HepG2 (cell line): ENCODE measurements around the gene CCDC77. TPM values are rescaled to one million over a fixed set of nuclear protein-coding genes. Genes with fewer than 3 reads are reported as not detected.

Experiments
- ATAC-seq: fragments of 200-7000 bp; cut with Tn5 transposase; 3 replicates; pipeline ENCODE4 v1.9.1; 2020; ENCODE audit warnings: mild to moderate bottlenecking, moderate library complexity
- BruUV-seq: library from RNA; stranded (reverse); fragments of 400-500 nt; replicated peaks from 2 replicates; lab custom pipeline; 2021; lab: Mats Ljungman, UMichigan
- CTCF ChIA-PET: fragments of 300-600 bp; formaldehyde crosslinking; extraction: SDS; loops from one replicate; lab custom pipeline; 2021; ENCODE audit warnings: low total read pairs, inconsistent platforms, low intra/inter-chr PET ratio; lab: Yijun Ruan, JAX
- POLR2A ChIA-PET: fragments of 350-600 bp; sonication (Branson Sonifier 250); formaldehyde crosslinking; loops from one replicate; lab custom pipeline; 2020; ENCODE audit warnings: antibody characterized with exemption, inconsistent platforms; lab: Yijun Ruan, JAX
- DNase-seq: peaks from one replicate; pipeline ENCODE4 v3.0.0-alpha.2; 2015; ENCODE audit warnings: low spot score
- FAIRE-seq: peaks from 3 replicates; lab custom pipeline; 2011; peaks lifted over from hg19 to GRCh38; lab: Jason Lieb, UNC
- H2AFZ ChIP-seq: one replicate; pipeline ENCODE4 v1.6.1; 2011; ENCODE audit warnings: low read length, inconsistent platforms
- H3K27ac ChIP-seq: fragments of 300-600 bp; 3 replicates; pipeline ENCODE4 v1.8.0; 2011; ENCODE audit warnings: mixed run types, mild to moderate bottlenecking, mixed read lengths, low read length, inconsistent platforms; ENCODE audit not compliant: insufficient read depth; ENCODE audit errors: extremely low read length
- H3K27me3 ChIP-seq, 2 experiments: fragments of 200-600 bp in 1 of 2; 2 replicates in 1 of 2; 3 replicates in 1 of 2; pipeline versions ENCODE4 v1.6.0 to v1.8.0; 2011; ENCODE audit warnings: low read length in 2 of 2, mild to moderate bottlenecking in 2 of 2, moderate library complexity in 2 of 2, inconsistent platforms in 1 of 2; ENCODE audit not compliant: insufficient read depth in 2 of 2, control insufficient read depth in 1 of 2
- H3K36me3 ChIP-seq, 2 experiments: fragments of 200-600 bp in 1 of 2; replicated peaks in 1 of 2; 2 replicates in 1 of 2; 3 replicates in 1 of 2; pipeline versions ENCODE4 v1.5.1 to v1.8.0; 2011; ENCODE audit warnings: low read length in 2 of 2, inconsistent platforms in 1 of 2; ENCODE audit not compliant: insufficient read depth in 2 of 2, control insufficient read depth in 1 of 2
- H3K4me1 ChIP-seq: 2 replicates; pipeline ENCODE4 v1.5.1; 2012; ENCODE audit warnings: low read length, inconsistent platforms; ENCODE audit not compliant: insufficient read depth
- H3K4me2 ChIP-seq: 2 replicates; pipeline ENCODE4 v1.6.0; 2011; ENCODE audit warnings: low read depth, low read length, inconsistent platforms
- H3K4me3 ChIP-seq, 3 experiments: fragments of 200-600 bp in 1 of 3; sonication (generic), shearing (Covaris generic) in 1 of 3; replicated peaks in 1 of 3; 2 replicates each; pipeline ENCODE4 v1.5.1; 2011 to 2016; ENCODE audit warnings: low read length in 3 of 3, inconsistent platforms in 2 of 3, low read depth in 2 of 3, mild to moderate bottlenecking in 2 of 3, control low read depth in 1 of 3, mixed read lengths in 1 of 3; ENCODE audit not compliant: insufficient read depth in 1 of 3
- H3K79me2 ChIP-seq: one replicate; pipeline ENCODE4 v1.6.1; 2011; ENCODE audit warnings: low read length, inconsistent platforms; ENCODE audit not compliant: insufficient read depth
- H3K9ac ChIP-seq: 2 replicates; pipeline ENCODE4 v1.6.0; 2011; ENCODE audit warnings: mild to moderate bottlenecking, low read depth, low read length, inconsistent platforms; ENCODE audit not compliant: insufficient read depth
- H3K9me3 ChIP-seq: 2 replicates; pipeline ENCODE4 v1.5.1; 2012; ENCODE audit warnings: mild to moderate bottlenecking, low read length
- H4K20me1 ChIP-seq: 2 replicates; pipeline ENCODE4 v1.6.0; 2011; ENCODE audit warnings: inconsistent platforms, mild to moderate bottlenecking, low read length, moderate library complexity; ENCODE audit not compliant: insufficient read depth
- ATRX ChIP-seq: sonication (generic); formaldehyde crosslinking; IDR thresholded peaks from 2 replicates; pipeline ENCODE4 v1.4.0; 2020; ENCODE audit warnings: missing genetic modification reagents, borderline replicate concordance
- FOXK2 ChIP-seq: fragments of 450-650 bp; IDR thresholded peaks from 2 replicates; pipeline ENCODE4 v1.6.1; 2016
- PAF1 ChIP-seq: IDR thresholded peaks from 2 replicates; pipeline ENCODE4 v1.6.1; 2016; ENCODE audit warnings: missing genetic modification reagents, missing compliant biosample characterization
- PLRG1 ChIP-seq: fragments of 450-650 bp; conservative IDR thresholded peaks from 2 replicates; pipeline ENCODE4 v1.6.1; 2016
- ZFP36L2 ChIP-seq: sonication (generic); formaldehyde crosslinking; IDR thresholded peaks from 2 replicates; pipeline ENCODE4 v1.4.0; 2020; ENCODE audit warnings: missing genetic modification reagents
- ZKSCAN1 ChIP-seq: fragments of 150-350 bp; IDR thresholded peaks from 2 replicates; pipeline ENCODE4 v1.6.1; 2014; ENCODE audit warnings: low read length
- ZNF207 ChIP-seq: fragments of 450-650 bp; IDR thresholded peaks from 2 replicates; pipeline ENCODE4 v1.6.1; 2016; ENCODE audit warnings: antibody characterized with exemption, borderline replicate concordance
- ZNF597 ChIP-seq: sonication (generic); formaldehyde crosslinking; IDR thresholded peaks from 2 replicates; pipeline ENCODE4 v1.5.0; 2020; ENCODE audit warnings: missing genetic modification reagents
- WGBS: methylation state at CpG from one replicate; pipeline ENCODE4 v1.1.6; 2017; ENCODE audit warnings: low lambda C conversion rate; 5-methylcytosine and 5-hydroxymethylcytosine counted together
- in situ Hi-C: cut with HindIII; loops from 2 replicates; pipeline ENCODE4 v1.10.0; 2017; ENCODE audit warnings: low pct_unique_long_range_greater_than_20kb; ENCODE audit not compliant: extremely low pct_ligation_motif_present
- intact Hi-C: fragments of 100-400 bp; cut with micrococcal nuclease; formaldehyde crosslinking; loops from one replicate; pipeline ENCODE4 v1.10.0; 2022; ENCODE audit not compliant: unreplicated experiment
- polyA plus RNA-seq, 8 experiments: library from polyadenylated mRNA; depleted of rRNA in 3 of 8; stranded (reverse) in 7 of 8; unstranded in 1 of 8; fragments of >200 nt; fragmentation: Illumina TruSeq in 4 of 8; extraction: Trizol in 4 of 8; gene quantifications; 2 replicates each; pipeline versions ENCODE4 v1.2.1 to v1.2.3, GENCODE V29; 2011 to 2016; ENCODE audit warnings: low read depth in 4 of 8, missing spikeins in 1 of 8, mixed read lengths in 1 of 8; ENCODE audit not compliant: insufficient read depth in 1 of 8
- total RNA-seq, 5 experiments: library from RNA; depleted of rRNA; stranded (reverse); fragments of >200 nt; fragmentation: Illumina TruSeq; extraction: Trizol; gene quantifications; 2 replicates each; pipeline ENCODE4 v1.2.3, GENCODE V29; 2016; ENCODE audit warnings: low read depth in 1 of 5
- TF ChIP-seq, protein P1 (sequence below): sonication (generic); formaldehyde crosslinking; IDR thresholded peaks from 2 replicates; pipeline ENCODE4 v1.5.0; 2020; ENCODE audit warnings: missing genetic modification reagents

Gene CCDC77
- total and polyA plus RNA-seq, 2 of the 13 experiments (the other 11 are each of a cell fraction or from before 2014, with no cell fraction given), result 6.4 to 16.4 TPM

- TF ChIP-seq ZNF597 (CRISPR knock-in tag) (no peak), FOXK2 (no peak), PLRG1 (no peak), ZNF207 (no peak), ZKSCAN1 (no peak)
- TF ChIP-seq, all 625 proteins: peak for 0
These were observed 72.6 kb downstream of the CCDC77 start (continued) for GRCh38 chr12:473863-474577.

GRCh38 chr12:475286-475685 is 73.8 kb downstream of the CCDC77 start:
- Histone ChIP-seq H3K9me3 (no peaks in the 10 kb centered on the region), H3K27ac (no peak overlapping the region), H2AFZ (no peak overlapping the region), H3K36me3 (no peaks in the 10 kb centered on the region), H3K9ac (no peak overlapping the region), H3K4me2 (no peak overlapping the region), H3K4me1 (no peaks in the 10 kb centered on the region), H4K20me1 (no peaks in the 10 kb centered on the region), H3K27me3 (no peaks in the 10 kb centered on the region), H3K79me2 (no peaks in the 10 kb centered on the region), H3K4me3 (no peak overlapping the region)
- in situ Hi-C loops, result no loop called here
- DNase-seq (no peak), ATAC-seq (no peak), FAIRE-seq (no peak)
- TF ChIP-seq, protein P1, sequence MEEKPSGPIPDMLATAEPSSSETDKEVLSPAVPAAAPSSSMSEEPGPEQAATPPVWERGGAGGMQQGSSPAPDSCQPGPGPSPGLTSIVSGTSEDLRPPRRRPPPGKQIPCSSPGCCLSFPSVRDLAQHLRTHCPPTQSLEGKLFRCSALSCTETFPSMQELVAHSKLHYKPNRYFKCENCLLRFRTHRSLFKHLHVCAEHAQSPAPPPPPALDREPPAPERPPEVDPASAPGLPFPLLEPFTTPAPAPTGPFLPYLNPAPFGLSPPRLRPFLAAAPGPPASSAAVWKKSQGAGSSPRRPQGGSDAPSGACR (CRISPR knock-in tag), result no peak
- TF ChIP-seq ATRX (no peak), PAF1 (CRISPR knock-in tag) (no peak), ZFP36L2 (CRISPR knock-in tag) (no peak)
- no TSS peak for BruUV-seq
- intact Hi-C loops, result no loop called here
- WGBS, result 93% methylated on average over 5 of the region's 5 CpGs
- CTCF ChIA-PET, result no interaction called here
- POLR2A ChIA-PET, result no interaction called here
